ENCODE data around the gene ACTA2. TPM values are rescaled to one million over a fixed set of nuclear protein-coding genes. Genes with fewer than 3 reads are reported as not detected.

The ACTA2 gene
- polyA plus RNA-seq, 1 of the 3 experiments (the other 2 are of a cell fraction), result 130 TPM

DNA sequence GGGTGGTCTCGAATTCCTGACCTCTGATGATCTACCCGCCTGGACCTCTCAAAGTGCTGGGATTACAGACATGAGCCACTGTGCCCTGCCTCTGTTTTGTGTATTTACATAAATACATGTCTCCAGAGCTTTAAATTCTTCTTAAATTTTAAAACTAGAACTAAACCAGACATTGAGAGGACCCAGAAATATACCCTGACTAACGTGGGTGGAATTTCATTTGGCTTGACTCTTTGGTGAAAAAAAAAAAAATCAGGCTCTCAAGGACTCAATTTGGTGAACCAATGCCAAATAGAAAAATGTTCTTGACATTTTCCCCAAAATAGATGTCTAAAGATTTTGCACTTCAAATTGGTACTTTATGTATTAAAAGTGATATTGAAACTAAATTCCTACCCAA, 21.4 kb upstream of the ACTA2 start (continued):
- TF ChIP-seq, protein P1, sequence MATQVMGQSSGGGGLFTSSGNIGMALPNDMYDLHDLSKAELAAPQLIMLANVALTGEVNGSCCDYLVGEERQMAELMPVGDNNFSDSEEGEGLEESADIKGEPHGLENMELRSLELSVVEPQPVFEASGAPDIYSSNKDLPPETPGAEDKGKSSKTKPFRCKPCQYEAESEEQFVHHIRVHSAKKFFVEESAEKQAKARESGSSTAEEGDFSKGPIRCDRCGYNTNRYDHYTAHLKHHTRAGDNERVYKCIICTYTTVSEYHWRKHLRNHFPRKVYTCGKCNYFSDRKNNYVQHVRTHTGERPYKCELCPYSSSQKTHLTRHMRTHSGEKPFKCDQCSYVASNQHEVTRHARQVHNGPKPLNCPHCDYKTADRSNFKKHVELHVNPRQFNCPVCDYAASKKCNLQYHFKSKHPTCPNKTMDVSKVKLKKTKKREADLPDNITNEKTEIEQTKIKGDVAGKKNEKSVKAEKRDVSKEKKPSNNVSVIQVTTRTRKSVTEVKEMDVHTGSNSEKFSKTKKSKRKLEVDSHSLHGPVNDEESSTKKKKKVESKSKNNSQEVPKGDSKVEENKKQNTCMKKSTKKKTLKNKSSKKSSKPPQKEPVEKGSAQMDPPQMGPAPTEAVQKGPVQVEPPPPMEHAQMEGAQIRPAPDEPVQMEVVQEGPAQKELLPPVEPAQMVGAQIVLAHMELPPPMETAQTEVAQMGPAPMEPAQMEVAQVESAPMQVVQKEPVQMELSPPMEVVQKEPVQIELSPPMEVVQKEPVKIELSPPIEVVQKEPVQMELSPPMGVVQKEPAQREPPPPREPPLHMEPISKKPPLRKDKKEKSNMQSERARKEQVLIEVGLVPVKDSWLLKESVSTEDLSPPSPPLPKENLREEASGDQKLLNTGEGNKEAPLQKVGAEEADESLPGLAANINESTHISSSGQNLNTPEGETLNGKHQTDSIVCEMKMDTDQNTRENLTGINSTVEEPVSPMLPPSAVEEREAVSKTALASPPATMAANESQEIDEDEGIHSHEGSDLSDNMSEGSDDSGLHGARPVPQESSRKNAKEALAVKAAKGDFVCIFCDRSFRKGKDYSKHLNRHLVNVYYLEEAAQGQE (IDR thresholded peaks at IDR 0.05; ENCODE audit: low read depth, low read length), result no peak
- TF ChIP-seq EP300 (IDR thresholded peaks at IDR 0.05; ENCODE audit: borderline replicate concordance in 1 of 2, low read depth in 1 of 2, low read length in 1 of 2) (peak in 1 of 2 experiments; percentile 44; a peak in 1 of 4 replicates), POLR2AphosphoS5 (IDR thresholded peaks at IDR 0.05; ENCODE audit: low read depth, low read length) (no peak), GATA2 (CRISPR knock-in tag; IDR thresholded peaks at IDR 0.05) (no peak), RAD21 (IDR thresholded peaks at IDR 0.05; ENCODE audit: low read length) (no peak), GABPA (IDR thresholded peaks at IDR 0.05; ENCODE audit: low read depth) (no peak), YY1 (IDR thresholded peaks at IDR 0.05; ENCODE audit: low read depth) (no peak)

DNA sequence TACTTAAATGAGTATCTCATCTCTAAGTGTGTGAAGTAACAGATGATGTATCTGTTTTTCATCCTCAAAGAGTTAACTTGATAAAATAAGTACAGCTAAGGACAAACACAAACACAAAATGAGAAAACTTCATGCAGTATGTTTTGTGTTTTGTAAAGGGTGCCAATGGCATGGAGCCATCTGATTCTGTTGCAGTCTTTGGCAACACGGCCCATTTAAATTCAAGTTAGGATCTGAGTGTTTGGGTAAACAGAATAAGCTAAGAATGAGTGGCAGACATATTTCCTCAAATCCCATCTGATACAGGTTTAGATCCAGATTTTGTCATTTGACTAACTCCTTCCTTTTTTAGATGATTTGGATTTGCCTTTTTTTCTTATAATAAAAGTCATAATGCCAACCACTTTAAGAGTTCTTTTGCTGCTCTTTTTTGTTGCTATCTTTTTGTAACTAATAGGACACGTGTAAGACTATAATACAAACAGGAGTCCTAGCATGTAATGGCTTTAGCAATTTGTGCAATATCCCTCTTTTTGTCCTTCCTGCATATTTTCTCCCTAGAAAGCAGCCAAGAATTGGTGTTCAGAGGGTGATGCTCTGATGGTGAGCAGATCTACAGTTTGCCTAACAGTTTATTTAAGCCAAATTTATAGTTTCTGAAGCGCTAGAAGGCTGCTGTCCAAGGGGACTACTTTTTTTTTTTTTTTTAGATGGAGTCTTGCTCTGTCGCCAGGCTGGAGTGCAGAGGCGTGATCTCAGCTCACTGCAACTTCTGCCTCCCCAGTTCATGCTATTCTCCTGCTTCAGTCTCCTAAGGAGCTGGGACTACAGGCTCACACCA, 18.9 kb upstream of the ACTA2 start:
- Histone ChIP-seq H3K9me3 (no peaks in the 10 kb centered on the region), H3K27me3 (ENCODE audit: insufficient read depth) (no peaks in the 10 kb centered on the region), H2AFZ (ENCODE audit: low read depth) (no peak overlapping the region), H3F3A (replicated peaks; ENCODE audit: insufficient read depth) (no peaks in the 10 kb centered on the region), H3K4me3 (ENCODE audit: low read depth in 2 of 2, low read length in 1 of 2) (no peak overlapping the region), H3K4me2 (no peak overlapping the region), H3K79me2 (ENCODE audit: insufficient read depth) (peaks cover 14% of the 10 kb centered on the region; the same call in 1 of the 2 replicates), H3K9me2 (no peaks in the 10 kb centered on the region), H3K9ac (no peak overlapping the region), H3K36me3 (replicated peaks in 1 of 2; ENCODE audit: control insufficient read depth in 1 of 2, insufficient read depth in 2 of 2, low read length in 1 of 2) (no peaks in the 10 kb centered on the region), H3K4me1 (ENCODE audit: control insufficient read depth in 1 of 2, insufficient read depth in 2 of 2, low read depth in 1 of 2, low read length in 1 of 2) (peaks cover 0 to 6% of the 10 kb centered on the region in 2 experiments; a peak in 1 of 4 replicates), H4K20me1 (ENCODE audit: insufficient read depth) (no peaks in the 10 kb centered on the region), H3K27ac (ENCODE audit: low read depth in 2 of 2, low read length in 1 of 2) (no peak overlapping the region)
- CTCF ChIA-PET, result interaction anchor here (1.7 to 2.3 kb wide), 2 partner anchors 35 to 38 kb away, joined by 4 to 6 read pairs; no protein-coding TSS in a partner anchor
- WGBS (ENCODE audit: low lambda C conversion rate), result 92% methylated on average over 5 of the region's 5 CpGs
- no peak for DNase-seq
- TF ChIP-seq RAD21 (IDR thresholded peaks at IDR 0.05; ENCODE audit: low read length) (no peak), SMC3 (IDR thresholded peaks at IDR 0.05; ENCODE audit: low read depth, low read length) (no peak), JUND (IDR thresholded peaks at IDR 0.05) (no peak), CHD2 (IDR thresholded peaks at IDR 0.05; ENCODE audit: low read length, partially characterized antibody) (no peak), ELF1 (IDR thresholded peaks at IDR 0.05) (no peak), NFIC (IDR thresholded peaks at IDR 0.05; ENCODE audit: borderline replicate concordance) (no peak), FOXJ3 (CRISPR knock-in tag; IDR thresholded peaks at IDR 0.05) (no peak), EP300 (IDR thresholded peaks at IDR 0.05; ENCODE audit: borderline replicate concordance in 1 of 2, low read depth in 1 of 2, low read length in 1 of 2) (no peak)
- TF ChIP-seq, protein P2, sequence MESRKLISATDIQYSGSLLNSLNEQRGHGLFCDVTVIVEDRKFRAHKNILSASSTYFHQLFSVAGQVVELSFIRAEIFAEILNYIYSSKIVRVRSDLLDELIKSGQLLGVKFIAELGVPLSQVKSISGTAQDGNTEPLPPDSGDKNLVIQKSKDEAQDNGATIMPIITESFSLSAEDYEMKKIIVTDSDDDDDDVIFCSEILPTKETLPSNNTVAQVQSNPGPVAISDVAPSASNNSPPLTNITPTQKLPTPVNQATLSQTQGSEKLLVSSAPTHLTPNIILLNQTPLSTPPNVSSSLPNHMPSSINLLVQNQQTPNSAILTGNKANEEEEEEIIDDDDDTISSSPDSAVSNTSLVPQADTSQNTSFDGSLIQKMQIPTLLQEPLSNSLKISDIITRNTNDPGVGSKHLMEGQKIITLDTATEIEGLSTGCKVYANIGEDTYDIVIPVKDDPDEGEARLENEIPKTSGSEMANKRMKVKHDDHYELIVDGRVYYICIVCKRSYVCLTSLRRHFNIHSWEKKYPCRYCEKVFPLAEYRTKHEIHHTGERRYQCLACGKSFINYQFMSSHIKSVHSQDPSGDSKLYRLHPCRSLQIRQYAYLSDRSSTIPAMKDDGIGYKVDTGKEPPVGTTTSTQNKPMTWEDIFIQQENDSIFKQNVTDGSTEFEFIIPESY (IDR thresholded peaks at IDR 0.05; ENCODE audit: borderline replicate concordance, low read depth), result no peak
- POLR2A ChIA-PET, result no interaction called here

All from SK-N-SH (cell line).